Melanocyte of skin (primary cell): Measurements from ENCODE around the gene TUBA3D. TPM values are rescaled to one million over a fixed set of nuclear protein-coding genes. Genes with fewer than 3 reads are reported as not detected.

Experiments used
- total RNA-seq, 2 donors: library from RNA; depleted of rRNA; stranded (reverse); fragments of >200 nt; gene quantifications; 2 replicates each; pipeline ENCODE4 v1.2.3, GENCODE V29; 2012

Gene TUBA3D
- total RNA-seq, result not detected

GRCh38 chr2:131475831-131476230 is at the start of gene TUBA3D:
Gene TUBA3D, plus strand, starts transcription at chr2:131476119. Its CDS starts 81 bp downstream, at chr2:131476200.

GRCh38 chr2:131492015-131492417 is 16.1 kb downstream of the TUBA3D start, which contains the start of gene MZT2A:
Gene MZT2A, minus strand, starts transcription at chr2:131492397. Its CDS starts 21 bp downstream, at chr2:131492376.

GRCh38 chr2:131527131-131528001 is 51.4 kb downstream of the TUBA3D start, which contains the start of gene CCDC74A:
Gene CCDC74A, plus strand, starts transcription at chr2:131527888. Its CDS starts 83 bp downstream, at chr2:131527971.

Other genes starting within 250 kb of the TUBA3D start
- under 1 TPM in 1 of 2 donors, not detected in 1; under 0.01 TPM for gene RAB6D, start 112.0 kb upstream of the TUBA3D start, total RNA-seq
- gene MZT2A, start 16.3 kb downstream of the TUBA3D start, total RNA-seq, result 10 to 100 TPM; 43.4 to 67.6 TPM
- 1 to 10 TPM; 4.8 to 7.0 TPM for gene CCDC74A, start 51.8 kb downstream of the TUBA3D start, total RNA-seq